ENCODE measurements around the gene IRS1.

DNA sequence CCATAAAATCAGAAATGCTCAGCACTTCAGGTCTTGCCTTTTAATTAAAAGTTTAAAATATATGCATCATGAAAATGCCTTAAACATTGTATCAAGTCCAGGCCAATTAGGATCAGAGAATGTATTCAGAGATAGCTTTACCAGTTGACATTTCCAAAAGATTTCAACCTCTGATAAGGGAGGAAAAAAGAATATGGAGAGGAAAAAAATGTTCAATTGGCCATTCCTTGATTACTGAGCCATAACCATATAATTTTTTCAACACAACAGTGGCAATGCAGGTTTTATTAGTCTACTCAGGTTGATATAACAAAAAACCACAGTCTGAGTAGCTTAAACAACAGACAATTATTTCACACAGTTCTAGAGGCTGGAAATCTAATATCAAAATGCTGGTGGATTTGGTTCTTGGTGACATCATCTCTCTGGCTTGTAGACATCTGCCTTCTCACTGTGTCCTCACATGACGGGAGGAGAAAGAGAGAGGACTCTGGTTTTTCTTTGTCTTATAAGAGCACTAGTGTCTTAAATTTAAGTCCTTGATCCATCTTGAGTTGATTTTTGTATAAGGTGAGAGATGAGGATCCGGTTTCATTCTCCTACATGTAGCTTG, 111.9 kb downstream of the IRS1 start:
- TF ChIP-seq, protein P1, sequence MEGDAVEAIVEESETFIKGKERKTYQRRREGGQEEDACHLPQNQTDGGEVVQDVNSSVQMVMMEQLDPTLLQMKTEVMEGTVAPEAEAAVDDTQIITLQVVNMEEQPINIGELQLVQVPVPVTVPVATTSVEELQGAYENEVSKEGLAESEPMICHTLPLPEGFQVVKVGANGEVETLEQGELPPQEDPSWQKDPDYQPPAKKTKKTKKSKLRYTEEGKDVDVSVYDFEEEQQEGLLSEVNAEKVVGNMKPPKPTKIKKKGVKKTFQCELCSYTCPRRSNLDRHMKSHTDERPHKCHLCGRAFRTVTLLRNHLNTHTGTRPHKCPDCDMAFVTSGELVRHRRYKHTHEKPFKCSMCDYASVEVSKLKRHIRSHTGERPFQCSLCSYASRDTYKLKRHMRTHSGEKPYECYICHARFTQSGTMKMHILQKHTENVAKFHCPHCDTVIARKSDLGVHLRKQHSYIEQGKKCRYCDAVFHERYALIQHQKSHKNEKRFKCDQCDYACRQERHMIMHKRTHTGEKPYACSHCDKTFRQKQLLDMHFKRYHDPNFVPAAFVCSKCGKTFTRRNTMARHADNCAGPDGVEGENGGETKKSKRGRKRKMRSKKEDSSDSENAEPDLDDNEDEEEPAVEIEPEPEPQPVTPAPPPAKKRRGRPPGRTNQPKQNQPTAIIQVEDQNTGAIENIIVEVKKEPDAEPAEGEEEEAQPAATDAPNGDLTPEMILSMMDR (IDR thresholded peaks at IDR 0.05), result no peak
- no peak for TF ChIP-seq POLR2A (IDR thresholded peaks at IDR 0.05)
